NCI-H2171 (cell line): ENCODE results near the gene TRPM2.
A peak's percentile ranks its signal among the peaks of the same experiment; 100 is the strongest.

ENCODE experiments used
- DNase-seq: peaks from one replicate; lab custom pipeline; 2025; lab: John Stamatoyannopoulos, UW

TRPM2 gene

GRCh38 chr21:44322621-44323325, 30.6 kb upstream of the TRPM2 start:
- no peak for DNase-seq

DNA sequence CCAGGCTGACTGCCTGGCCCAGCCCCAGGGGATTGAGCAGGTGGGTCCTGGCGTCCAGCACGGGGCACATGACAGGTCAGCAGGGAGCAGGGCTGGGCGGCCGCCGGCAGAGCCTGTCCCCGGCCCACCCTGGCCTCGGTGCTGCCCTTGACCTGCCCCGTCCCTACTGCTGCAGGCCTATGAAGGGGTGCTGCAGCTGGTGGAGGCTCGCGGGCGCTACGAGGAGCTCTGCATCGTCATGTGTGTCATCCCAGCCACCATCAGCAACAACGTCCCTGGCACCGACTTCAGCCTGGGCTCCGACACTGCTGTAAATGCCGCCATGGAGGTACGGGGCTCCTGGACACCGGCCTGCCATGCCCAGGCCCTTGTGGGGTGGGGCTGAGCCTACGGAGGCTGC, 29.8 kb upstream of the TRPM2 start:
- no peak for DNase-seq

- no peak for DNase-seq
Measured at GRCh38 chr21:44324106-44324853, 29.1 kb upstream of the TRPM2 start.

DNA sequence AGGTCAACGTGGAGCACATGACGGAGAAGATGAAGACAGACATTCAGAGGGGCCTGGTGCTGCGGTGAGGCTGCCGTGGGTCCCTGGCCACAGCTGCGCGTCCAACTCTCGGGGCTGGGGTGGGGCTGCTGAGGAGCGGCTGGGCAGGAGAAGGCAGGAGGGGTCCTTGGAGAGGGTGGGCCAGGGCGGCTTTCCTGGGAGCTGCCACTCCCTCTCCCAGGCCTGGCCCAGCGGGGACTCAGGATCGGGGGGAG, 28.6 kb upstream of the TRPM2 start:
- no peak for DNase-seq

- no peak for DNase-seq
Measured at GRCh38 chr21:44325386-44326271, 27.8 kb upstream of the TRPM2 start.

DNA sequence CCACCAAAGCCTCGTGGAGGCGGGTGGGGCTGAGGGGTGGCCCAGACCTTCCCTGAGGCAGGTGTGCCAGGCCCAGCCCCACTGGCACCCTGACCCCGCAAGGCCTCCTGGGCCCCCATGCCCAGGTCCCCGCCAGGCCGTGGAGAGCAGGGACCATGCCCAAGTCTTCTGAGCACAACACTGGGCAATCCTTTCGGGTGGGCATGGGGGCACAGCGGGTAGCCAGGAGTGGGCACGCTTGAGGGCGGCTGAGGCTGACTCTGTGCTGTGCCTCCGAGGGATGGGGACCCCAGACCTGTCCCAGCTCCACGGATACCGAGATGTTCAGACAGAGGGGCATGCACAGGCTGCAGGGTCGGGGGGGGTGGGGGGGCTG, 27.2 kb upstream of the TRPM2 start:
- no peak for DNase-seq

DNA sequence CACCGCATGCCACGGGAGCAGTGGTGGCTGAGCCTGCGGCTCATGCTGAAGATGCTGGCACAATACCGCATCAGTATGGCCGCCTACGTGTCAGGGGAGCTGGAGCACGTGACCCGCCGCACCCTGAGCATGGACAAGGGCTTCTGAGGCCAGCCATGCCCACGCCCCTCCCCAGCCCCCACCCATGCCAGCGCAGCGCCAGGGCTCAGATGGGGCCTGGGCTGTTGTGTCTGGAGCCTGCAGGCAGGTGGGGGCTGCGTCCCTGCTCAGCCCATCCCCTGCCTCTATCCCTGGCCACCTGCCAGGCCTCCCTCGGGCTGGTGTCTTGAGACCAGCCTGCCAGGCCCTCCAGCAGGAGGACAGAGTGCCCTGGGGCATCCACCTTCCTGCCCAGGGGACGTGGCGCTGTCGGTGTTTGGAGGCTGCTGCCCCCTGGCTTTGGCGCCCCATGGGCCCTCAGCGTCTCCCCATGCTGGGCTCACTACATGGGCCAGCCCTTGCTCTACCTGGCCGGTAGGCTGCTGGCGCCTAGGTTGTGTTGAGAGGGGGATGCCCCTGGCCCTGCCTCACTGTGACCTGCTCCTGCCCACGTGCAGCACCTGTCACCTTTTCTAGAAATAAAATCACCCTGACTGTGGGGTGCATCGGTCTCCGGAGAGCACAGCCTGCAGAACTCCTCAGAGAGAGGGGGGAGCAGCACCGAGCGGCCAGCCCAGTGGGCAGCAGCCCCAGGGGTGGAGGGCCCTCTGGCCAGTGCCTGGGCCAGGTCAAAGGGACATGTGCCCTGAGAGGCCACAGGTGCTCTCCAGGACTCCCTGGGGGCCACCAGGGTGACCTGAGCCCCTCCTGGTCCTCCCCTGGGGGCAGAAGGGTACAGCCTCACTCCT, 26.5 kb upstream of the TRPM2 start:
- no peak for DNase-seq

DNA sequence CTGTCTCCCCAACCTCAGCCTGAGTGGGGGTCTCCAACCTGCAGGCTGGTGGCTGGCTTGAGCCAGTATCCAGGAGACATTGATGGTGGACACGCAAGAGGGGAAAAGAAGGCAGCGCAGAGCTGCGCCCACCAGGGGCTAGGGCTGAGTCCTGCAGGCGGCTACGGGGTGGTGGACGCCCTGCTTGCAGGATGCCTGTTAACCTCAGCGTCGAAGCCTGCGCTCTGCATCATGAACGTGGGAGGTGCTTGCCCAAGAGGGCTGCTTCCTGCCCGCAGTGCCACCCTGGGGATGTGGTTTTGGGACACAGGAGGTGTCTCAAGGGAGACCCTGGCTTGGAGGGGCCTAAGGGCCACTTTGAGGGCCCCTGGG, 25.8 kb upstream of the TRPM2 start:
- DNase-seq: no peak

- no peak for DNase-seq
Measured at GRCh38 chr21:44328242-44328895, 25.1 kb upstream of the TRPM2 start.

DNA sequence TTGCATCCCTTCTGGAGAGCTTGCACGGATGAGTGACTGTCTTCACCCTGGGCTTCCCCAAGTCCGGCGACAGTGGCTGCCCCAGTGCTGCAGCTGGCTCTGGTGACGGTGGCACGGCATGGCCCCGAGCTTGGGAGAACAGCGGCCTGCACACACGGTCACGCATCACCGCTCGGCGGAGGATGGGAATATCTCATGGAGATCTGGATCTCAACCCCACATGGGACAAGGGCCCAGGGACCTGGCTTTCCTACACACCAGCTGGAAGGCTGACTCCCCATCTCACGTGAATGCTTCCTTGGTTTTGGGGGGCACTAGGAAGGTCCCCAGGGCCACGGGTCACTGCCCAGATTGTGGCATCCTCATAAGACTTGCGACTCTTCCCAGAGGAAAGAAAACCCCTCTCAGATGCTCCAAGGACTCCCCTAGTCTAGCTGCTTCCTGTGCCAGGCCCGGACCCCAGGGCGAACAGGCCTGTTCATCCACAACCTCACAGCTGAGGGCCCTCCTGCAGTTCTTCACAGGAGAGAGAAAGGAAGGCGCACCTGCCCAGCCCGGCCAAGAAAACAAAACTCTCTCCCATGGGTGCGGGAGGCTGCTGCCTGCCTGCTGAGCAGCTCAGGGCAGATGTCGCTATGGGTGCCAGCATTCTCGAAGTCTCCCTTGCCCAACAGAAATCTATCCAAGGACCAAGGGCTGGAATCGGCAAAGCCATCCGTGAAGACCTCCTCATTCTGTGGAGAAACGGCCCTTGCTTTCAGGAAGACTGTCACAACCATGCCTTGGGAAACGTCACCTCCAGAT, 24.1 kb upstream of the TRPM2 start:
- no peak for DNase-seq

GRCh38 chr21:44329971-44330681, 23.3 kb upstream of the TRPM2 start:
- no peak for DNase-seq

DNA sequence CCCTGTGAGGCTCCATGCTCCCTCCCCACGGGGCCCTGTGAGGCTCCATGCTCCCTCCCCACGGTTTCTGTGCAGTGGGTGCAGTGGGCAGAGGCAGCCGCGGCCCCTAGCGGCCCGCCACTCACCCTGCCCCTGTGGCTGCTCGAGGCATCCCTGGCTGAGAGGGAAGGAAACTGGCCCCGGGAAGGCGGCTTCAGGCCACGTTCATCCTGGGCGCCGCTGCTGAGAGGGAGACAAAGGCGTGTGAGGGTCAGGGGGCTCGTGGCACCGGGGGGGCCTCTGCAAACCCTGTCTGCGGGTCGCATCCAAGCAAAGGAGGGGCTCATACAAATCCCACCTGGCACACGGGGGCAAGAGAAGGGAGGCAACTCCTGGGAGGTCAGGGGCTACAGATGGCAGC, 22.7 kb upstream of the TRPM2 start:
- DNase-seq: no peak

GRCh38 chr21:44331209-44331608, 22.2 kb upstream of the TRPM2 start:
- no peak for DNase-seq

DNA sequence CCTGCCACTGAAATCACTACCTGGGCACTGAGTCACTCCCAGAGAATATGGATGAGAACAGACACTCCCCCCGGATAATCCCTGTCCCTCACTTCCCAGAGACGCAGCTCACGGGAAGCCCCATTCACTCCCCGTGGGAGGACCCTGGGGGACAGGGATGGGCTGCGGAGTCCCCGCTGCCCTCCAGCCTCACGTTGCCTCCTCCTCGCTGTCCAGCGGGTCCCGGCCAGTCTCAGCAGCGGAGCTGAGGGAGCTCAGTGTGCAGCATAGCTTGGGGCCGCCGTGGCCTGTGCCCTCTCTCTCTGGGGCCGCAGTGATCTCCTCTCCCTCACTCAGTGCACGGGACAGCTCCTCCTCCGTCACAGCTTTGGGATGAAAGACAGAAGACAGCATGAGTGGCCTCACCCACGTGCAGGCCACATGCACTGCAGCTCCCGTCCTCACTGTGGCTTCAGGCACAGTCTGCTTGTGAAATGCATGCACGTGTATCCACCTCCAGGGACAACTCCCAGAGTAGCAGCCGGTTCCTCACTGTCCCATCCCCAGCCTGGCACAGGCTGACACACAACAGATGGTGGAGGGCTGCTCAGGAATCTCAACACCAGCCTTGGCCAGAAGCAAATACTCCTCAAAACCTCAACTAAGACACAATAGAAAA, 21.6 kb upstream of the TRPM2 start:
- peak; percentile 78 for DNase-seq

DNA sequence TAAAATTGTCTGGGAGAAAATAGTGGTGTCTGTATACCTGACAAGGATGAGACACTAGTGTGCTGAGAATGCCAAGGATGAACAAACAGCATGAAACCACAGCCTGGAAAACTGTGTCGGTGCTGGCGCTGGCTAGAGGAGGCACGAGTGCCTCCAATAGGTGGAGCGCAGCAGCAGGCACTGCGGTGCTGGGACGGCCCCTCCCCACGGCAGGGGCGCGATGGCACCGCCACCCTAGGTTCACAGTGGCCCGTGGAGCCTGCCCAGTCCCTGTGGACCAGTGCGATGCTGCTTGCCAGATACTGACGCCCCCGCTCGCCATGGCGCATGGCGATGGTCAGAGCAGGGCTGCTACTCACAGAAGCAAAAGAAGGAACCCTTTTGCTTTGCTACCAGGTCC, 21.0 kb upstream of the TRPM2 start:
- DNase-seq: no peak

DNA sequence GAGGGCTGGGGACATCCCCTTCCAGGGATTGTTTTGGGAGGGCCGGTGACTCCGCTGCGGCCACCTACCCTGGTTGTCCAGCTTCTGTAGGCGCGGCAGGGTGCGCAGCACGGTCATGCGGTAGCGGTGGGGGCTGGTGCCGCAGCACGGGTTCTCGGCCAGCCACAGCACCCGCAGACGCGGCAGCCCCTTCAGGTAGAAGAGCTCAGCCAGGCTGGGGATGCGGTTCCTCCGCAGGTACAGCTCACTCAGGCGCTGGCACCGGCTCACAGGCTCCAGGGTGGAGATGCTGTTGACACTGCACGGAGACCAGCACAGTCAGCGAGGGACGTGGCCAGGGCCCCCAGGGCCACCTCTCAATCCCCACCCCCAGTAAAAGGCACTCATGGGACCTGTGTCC, 20.5 kb upstream of the TRPM2 start:
- no peak for DNase-seq

- no peak for DNase-seq
Measured at GRCh38 chr21:44333509-44334328, 19.7 kb upstream of the TRPM2 start.

GRCh38 chr21:44334329-44335030, 18.9 kb upstream of the TRPM2 start:
- DNase-seq: no peak
